ENCODE results near the gene GSN. TPM values are rescaled to one million over a fixed set of nuclear protein-coding genes. Genes with fewer than 3 reads are reported as not detected.

The GSN gene
- total and polyA plus RNA-seq, 4 experiments from 2014 or later, result 1.9 to 8.7 (median 6.0) TPM

DNA sequence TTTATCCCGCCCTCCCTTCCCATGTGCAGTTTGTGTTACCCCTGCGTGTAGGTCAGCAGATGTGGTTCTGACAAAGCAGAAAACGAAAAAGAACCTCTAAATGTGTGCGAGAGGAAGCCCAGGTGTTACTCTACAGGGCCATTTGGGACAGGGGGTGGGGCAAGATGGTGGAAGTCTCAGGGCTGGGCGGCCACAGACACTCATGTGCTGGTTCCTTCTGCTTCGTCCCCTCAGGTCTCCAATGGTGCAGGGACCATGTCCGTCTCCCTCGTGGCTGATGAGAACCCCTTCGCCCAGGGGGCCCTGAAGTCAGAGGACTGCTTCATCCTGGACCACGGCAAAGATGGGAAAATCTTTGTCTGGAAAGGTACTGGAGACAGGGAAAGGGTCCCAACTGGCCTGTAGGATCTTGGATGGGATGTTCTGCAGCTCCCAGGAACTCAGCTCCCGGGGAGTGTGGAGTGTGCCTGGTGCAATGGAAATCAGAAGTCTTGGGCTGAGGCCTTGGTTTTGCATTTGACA is 49.0 kb downstream of the GSN start:
- no peaks in the 10 kb centered on the region for H3K9me3 Mint-ChIP-seq
- ChIA-PET POLR2A (ENCODE audit: partially characterized antibody) (no interaction called here), CTCF (ENCODE audit: partially characterized antibody) (interaction anchor here (1.2 to 10.0 kb wide), 6 partner anchors 33 to 105 kb away, joined by 3 to 330 read pairs (median 5); no protein-coding TSS in a partner anchor)
- Histone ChIP-seq H3K4me3 (ENCODE audit: low read length in 2 of 2) (no peak overlapping the region), H3K36me3 (ENCODE audit: insufficient read depth, low read length) (no peaks in the 10 kb centered on the region), H3K9me3 (ENCODE audit: control insufficient read depth in 1 of 2, low read length in 2 of 2) (no peaks in the 10 kb centered on the region), H3K27me3 (ENCODE audit: insufficient read depth, low read length) (no peaks in the 10 kb centered on the region), H3K4me1 (ENCODE audit: insufficient read depth, low read length) (peaks cover 14% of the 10 kb centered on the region), H3K27ac (ENCODE audit: low read depth, low read length) (no peak overlapping the region)
- intact Hi-C loops (cut with micrococcal nuclease), result no loop called here
- no peak overlapping the region for H3K4me3 Mint-ChIP-seq
- no peaks in the 10 kb centered on the region for H3K27me3 Mint-ChIP-seq
- no peak for DNase-seq
- peaks cover 7 to 17% (median 12%) of the 10 kb centered on the region in 4 donors for H3K4me1 Mint-ChIP-seq
- H3K36me3 Mint-ChIP-seq, result peaks cover 0 to 9% of the 10 kb centered on the region in 2 donors
- no peak overlapping the region for H3K27ac Mint-ChIP-seq

DNA sequence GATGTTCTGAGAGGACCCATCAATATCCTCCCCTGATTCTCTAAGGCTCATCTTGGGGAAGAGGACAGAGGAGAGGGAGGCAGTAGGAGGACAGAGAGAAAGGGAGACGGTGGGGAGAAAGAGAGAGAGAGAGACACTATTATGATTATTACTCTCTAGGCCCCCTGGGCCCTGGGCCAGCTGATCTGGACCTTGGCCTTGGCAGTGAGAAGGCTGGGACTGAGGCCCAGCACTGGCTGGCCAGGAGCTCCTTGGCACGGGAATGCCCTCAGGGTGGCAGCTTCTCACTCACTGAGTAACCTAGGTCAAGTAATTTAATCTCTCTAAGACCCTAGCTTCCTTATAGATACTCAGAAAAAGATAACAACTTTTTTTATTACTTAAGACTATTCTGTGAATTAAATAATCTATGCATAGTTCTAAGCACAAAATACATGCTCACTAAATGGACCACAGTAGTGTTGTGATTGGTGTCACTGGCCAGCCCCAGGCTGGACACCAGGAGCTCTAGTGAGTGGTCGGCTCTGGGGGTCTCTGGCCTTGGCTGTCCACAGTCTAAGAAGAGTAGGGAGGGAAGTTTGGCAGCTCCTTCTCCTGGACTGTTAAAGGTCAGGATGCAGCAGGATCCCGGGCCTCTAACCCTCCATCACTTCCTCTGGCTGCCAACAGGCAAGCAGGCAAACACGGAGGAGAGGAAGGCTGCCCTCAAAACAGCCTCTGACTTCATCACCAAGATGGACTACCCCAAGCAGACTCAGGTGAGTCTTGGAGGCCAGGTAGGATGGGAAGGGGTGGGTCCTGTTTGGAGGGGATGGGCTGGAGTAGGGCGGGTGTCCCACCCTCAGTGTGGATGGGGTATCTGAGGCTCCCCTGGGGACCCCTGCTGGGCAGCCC is 50.0 kb downstream of the GSN start:
- ChIA-PET POLR2A (ENCODE audit: partially characterized antibody) (no interaction called here), CTCF (ENCODE audit: partially characterized antibody) (interaction anchor here (0.7 to 10.0 kb wide), 11 partner anchors 8 to 105 kb away, joined by 3 to 330 read pairs (median 20); no protein-coding TSS in a partner anchor)
- Mint-ChIP-seq H3K27ac (peak overlapping the region in 1 of 7 donors; percentile 4), H3K36me3 (peaks cover 0 to 9% of the 10 kb centered on the region in 2 donors), H3K9me3 (no peaks in the 10 kb centered on the region), H3K4me1 (peaks cover 13 to 28% (median 19%) of the 10 kb centered on the region in 4 donors), H3K27me3 (no peaks in the 10 kb centered on the region), H3K4me3 (no peak overlapping the region)
- peaks cover 24% of the 10 kb centered on the region for H3K4me1 ChIP-seq (ENCODE audit: insufficient read depth, low read length)
- intact Hi-C loops (cut with micrococcal nuclease), result no loop called here
- H3K9me3 ChIP-seq (ENCODE audit: control insufficient read depth in 1 of 2, low read length in 2 of 2), result no peaks in the 10 kb centered on the region
- no peak for DNase-seq
- no peak overlapping the region for H3K4me3 ChIP-seq (ENCODE audit: low read length in 2 of 2)
- no peaks in the 10 kb centered on the region for H3K36me3 ChIP-seq (ENCODE audit: insufficient read depth, low read length)
- no peak overlapping the region for H3K27ac ChIP-seq (ENCODE audit: low read depth, low read length)
- no peaks in the 10 kb centered on the region for H3K27me3 ChIP-seq (ENCODE audit: insufficient read depth, low read length)

DNA sequence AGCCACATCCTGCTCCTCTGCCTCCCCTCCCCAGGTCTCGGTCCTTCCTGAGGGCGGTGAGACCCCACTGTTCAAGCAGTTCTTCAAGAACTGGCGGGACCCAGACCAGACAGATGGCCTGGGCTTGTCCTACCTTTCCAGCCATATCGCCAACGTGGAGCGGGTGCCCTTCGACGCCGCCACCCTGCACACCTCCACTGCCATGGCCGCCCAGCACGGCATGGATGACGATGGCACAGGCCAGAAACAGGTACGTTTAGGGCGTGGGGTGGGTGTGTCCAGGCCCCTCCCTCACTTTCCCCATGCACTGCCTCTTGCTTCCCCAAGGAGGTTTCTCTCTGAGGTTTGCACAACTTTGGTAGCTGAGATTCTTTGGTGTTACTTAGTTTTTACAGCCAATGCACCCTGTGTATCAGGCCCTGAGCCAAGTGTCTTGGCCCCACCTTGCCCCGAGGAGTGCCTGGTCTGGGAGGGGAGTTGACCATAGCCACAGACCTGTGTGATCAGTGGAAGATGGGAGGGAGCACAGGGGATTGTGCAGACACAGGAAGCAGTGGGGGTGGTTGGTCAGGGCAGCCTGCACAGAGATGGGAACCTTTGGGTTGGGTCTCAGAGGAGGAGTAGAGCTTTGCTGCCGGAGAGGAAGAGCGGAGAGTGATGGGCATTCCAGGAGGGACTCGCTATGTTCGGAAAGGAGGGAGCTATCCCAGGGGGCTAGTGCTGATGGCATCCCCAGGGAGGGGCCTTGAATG is 50.8 kb downstream of the GSN start:
- peaks cover 13 to 29% (median 19%) of the 10 kb centered on the region in 4 donors for H3K4me1 Mint-ChIP-seq
- no peak overlapping the region for H3K27ac ChIP-seq (ENCODE audit: low read depth, low read length)
- H3K9me3 ChIP-seq (ENCODE audit: control insufficient read depth in 1 of 2, low read length in 2 of 2), result no peaks in the 10 kb centered on the region
- no peak overlapping the region for H3K27ac Mint-ChIP-seq
- intact Hi-C loops (cut with micrococcal nuclease), result no loop called here
- DNase-seq, result no peak
- ChIA-PET CTCF (ENCODE audit: partially characterized antibody) (interaction anchor here (0.9 to 10.0 kb wide), 30 partner anchors 9 to 222 kb away, joined by 3 to 330 read pairs (median 10); partner anchors contain the start of gene GSN), POLR2A (ENCODE audit: partially characterized antibody) (interaction anchor here (1.7 to 2.3 kb wide), 3 partner anchors 50 to 81 kb away, joined by 5 to 15 read pairs (median 11); no protein-coding TSS in a partner anchor)
- H3K4me3 ChIP-seq (ENCODE audit: low read length in 2 of 2), result no peak overlapping the region
- peaks cover 24% of the 10 kb centered on the region for H3K4me1 ChIP-seq (ENCODE audit: insufficient read depth, low read length)
- peak overlapping the region in 1 of 8 donors; percentile 31 for H3K4me3 Mint-ChIP-seq
- H3K36me3 Mint-ChIP-seq, result peaks cover 0 to 9% of the 10 kb centered on the region in 2 donors
- no peaks in the 10 kb centered on the region for H3K27me3 ChIP-seq (ENCODE audit: insufficient read depth, low read length)
- H3K9me3 Mint-ChIP-seq, result no peaks in the 10 kb centered on the region
- no peaks in the 10 kb centered on the region for H3K36me3 ChIP-seq (ENCODE audit: insufficient read depth, low read length)
- no peaks in the 10 kb centered on the region for H3K27me3 Mint-ChIP-seq

DNA sequence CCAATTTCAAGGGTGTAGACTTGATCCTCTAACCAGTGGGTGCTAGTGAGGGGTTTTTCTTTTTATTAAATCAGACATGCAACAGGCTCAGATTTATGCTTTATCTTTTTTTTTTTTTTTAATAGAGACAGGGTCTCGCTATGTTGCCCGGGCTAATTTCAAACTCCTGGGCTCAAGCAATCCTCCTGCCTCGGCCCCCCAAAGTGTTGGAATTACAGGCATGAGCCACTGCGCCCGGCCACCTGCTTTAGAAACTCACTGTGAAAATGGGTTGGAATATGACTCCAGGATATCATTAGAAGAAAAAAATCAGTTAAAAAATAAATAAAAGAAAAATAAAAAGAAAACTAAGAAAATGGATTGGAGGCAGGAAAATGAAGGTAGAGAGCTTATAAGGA is 51.4 kb downstream of the GSN start:
- no peaks in the 10 kb centered on the region for H3K36me3 ChIP-seq (ENCODE audit: insufficient read depth, low read length)
- H3K4me3 ChIP-seq (ENCODE audit: low read length in 2 of 2), result no peak overlapping the region
- H3K9me3 Mint-ChIP-seq, result no peaks in the 10 kb centered on the region
- H3K27ac ChIP-seq (ENCODE audit: low read depth, low read length), result no peak overlapping the region
- H3K36me3 Mint-ChIP-seq, result peaks cover 3 to 5% of the 10 kb centered on the region in 2 donors
- H3K4me1 Mint-ChIP-seq, result peaks cover 13 to 29% (median 19%) of the 10 kb centered on the region in 4 donors
- peak overlapping the region in 1 of 8 donors; percentile 31 for H3K4me3 Mint-ChIP-seq
- intact Hi-C loops (cut with micrococcal nuclease), result no loop called here
- ChIA-PET CTCF (ENCODE audit: partially characterized antibody) (interaction anchor here (0.7 to 10.0 kb wide), 45 partner anchors 9 to 1498 kb away, joined by 3 to 330 read pairs (median 6); partner anchors contain the start of genes GSN and RAB14), POLR2A (ENCODE audit: partially characterized antibody) (interaction anchor here (1.1 to 2.3 kb wide), 6 partner anchors 31 to 80 kb away, joined by 3 to 15 read pairs (median 6); no protein-coding TSS in a partner anchor)
- H3K27ac Mint-ChIP-seq, result no peak overlapping the region
- no peaks in the 10 kb centered on the region for H3K27me3 ChIP-seq (ENCODE audit: insufficient read depth, low read length)
- no peaks in the 10 kb centered on the region for H3K9me3 ChIP-seq (ENCODE audit: control insufficient read depth in 1 of 2, low read length in 2 of 2)
- no peak for DNase-seq
- H3K27me3 Mint-ChIP-seq, result no peaks in the 10 kb centered on the region
- H3K4me1 ChIP-seq (ENCODE audit: insufficient read depth, low read length), result peaks cover 24% of the 10 kb centered on the region

DNA sequence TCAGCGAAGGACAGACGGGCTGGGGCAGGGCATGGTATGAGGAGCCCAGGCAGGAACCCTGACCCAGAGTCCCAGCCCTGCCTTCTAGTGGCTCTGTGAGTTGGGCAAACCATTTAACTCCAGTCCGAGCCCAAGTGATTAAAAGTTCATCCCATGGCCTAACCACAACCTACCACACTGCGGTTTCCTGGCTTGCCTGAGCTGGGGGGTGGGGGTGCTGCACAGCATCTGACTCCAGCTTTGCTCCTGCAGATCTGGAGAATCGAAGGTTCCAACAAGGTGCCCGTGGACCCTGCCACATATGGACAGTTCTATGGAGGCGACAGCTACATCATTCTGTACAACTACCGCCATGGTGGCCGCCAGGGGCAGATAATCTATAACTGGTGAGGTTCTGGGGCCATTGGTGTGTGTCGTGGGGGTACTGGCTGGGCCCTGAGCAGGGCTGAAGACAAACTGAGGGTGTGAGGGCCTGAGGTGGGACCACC is 53.1 kb downstream of the GSN start:
- Mint-ChIP-seq H3K4me3 (peak overlapping the region in 6 of 8 donors; percentile 21 to 72 (median 55)), H3K27ac (no peak overlapping the region), H3K27me3 (no peaks in the 10 kb centered on the region), H3K36me3 (peaks cover 3 to 5% of the 10 kb centered on the region in 2 donors), H3K4me1 (peaks cover 14 to 29% (median 20%) of the 10 kb centered on the region in 4 donors), H3K9me3 (no peaks in the 10 kb centered on the region)
- Histone ChIP-seq H3K4me3 (ENCODE audit: low read length in 2 of 2) (no peak overlapping the region), H3K9me3 (ENCODE audit: control insufficient read depth in 1 of 2, low read length in 2 of 2) (no peaks in the 10 kb centered on the region), H3K36me3 (ENCODE audit: insufficient read depth, low read length) (no peaks in the 10 kb centered on the region), H3K27ac (ENCODE audit: low read depth, low read length) (no peak overlapping the region), H3K27me3 (ENCODE audit: insufficient read depth, low read length) (no peaks in the 10 kb centered on the region), H3K4me1 (ENCODE audit: insufficient read depth, low read length) (peaks cover 24% of the 10 kb centered on the region)
- DNase-seq, result peak in 3 of 5 donors; percentile 5 to 49 (median 13)
- POLR2A ChIA-PET (ENCODE audit: partially characterized antibody), result interaction anchor here (1.1 to 2.3 kb wide), 5 partner anchors 30 to 56 kb away, joined by 4 to 15 read pairs (median 5); partner anchors contain the start of gene STOM
- intact Hi-C loops (cut with micrococcal nuclease), result loop anchor here (2.0 kb wide), 1 partner anchor 32 kb away; no protein-coding TSS in a partner anchor
- CTCF ChIA-PET (ENCODE audit: partially characterized antibody), result interaction anchor here (0.9 to 10.0 kb wide), 22 partner anchors 8 to 119 kb away, joined by 3 to 330 read pairs (median 20); partner anchors contain the start of gene RAB14

DNA sequence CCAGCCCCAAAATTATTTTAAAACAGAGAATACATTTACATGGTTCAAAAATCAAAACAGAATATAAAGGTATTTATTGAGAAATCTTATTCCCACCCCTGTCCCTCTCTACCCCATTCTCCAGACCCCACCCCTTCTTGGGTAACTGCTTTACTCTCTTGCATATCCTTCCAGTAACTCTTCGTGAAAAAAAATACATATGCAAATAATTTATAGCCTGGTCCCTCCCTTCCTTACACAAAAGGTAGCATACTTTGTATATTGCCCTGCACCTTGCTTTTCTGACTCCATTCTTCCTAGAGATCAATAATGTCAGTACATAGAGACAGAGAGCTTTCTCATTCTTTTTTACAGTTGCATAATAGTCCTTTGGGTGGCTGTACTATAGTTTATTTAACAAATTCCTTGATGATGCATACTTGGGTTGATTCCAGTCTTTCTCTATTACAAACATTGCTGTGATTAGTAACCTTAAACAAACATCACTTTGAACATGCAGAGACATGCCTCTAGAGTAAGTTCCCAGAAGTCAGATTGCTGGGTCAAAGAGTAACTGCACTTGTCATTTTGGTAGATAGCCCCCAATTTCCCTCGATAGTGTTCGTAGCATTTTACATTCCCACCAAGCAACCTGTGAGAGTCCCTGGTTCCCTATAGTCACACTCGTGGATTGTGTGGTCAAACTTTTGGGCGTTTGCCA is 54.2 kb downstream of the GSN start:
- intact Hi-C loops (cut with micrococcal nuclease), result no loop called here
- Mint-ChIP-seq H3K4me1 (peaks cover 14 to 29% (median 20%) of the 10 kb centered on the region in 4 donors), H3K27me3 (no peaks in the 10 kb centered on the region), H3K27ac (peak overlapping the region in 1 of 7 donors; percentile 47), H3K36me3 (peaks cover 3 to 5% of the 10 kb centered on the region in 2 donors), H3K4me3 (peak overlapping the region in 1 of 8 donors; percentile 24), H3K9me3 (no peaks in the 10 kb centered on the region)
- H3K27me3 ChIP-seq (ENCODE audit: insufficient read depth, low read length), result no peaks in the 10 kb centered on the region
- no peaks in the 10 kb centered on the region for H3K9me3 ChIP-seq (ENCODE audit: control insufficient read depth in 1 of 2, low read length in 2 of 2)
- no peak overlapping the region for H3K4me3 ChIP-seq (ENCODE audit: low read length in 2 of 2)
- DNase-seq, result no peak
- CTCF ChIA-PET (ENCODE audit: partially characterized antibody), result interaction anchor here (1.0 to 10.0 kb wide), 7 partner anchors 17 to 79 kb away, joined by 4 to 330 read pairs (median 19); no protein-coding TSS in a partner anchor
- peaks cover 24% of the 10 kb centered on the region for H3K4me1 ChIP-seq (ENCODE audit: insufficient read depth, low read length)
- POLR2A ChIA-PET (ENCODE audit: partially characterized antibody), result no interaction called here
- H3K27ac ChIP-seq (ENCODE audit: low read depth, low read length), result no peak overlapping the region
- no peaks in the 10 kb centered on the region for H3K36me3 ChIP-seq (ENCODE audit: insufficient read depth, low read length)
